ENCODE results near the gene TMEM117.
A peak's percentile ranks its signal among the peaks of the same experiment; 100 is the strongest.

TMEM117 gene

DNA sequence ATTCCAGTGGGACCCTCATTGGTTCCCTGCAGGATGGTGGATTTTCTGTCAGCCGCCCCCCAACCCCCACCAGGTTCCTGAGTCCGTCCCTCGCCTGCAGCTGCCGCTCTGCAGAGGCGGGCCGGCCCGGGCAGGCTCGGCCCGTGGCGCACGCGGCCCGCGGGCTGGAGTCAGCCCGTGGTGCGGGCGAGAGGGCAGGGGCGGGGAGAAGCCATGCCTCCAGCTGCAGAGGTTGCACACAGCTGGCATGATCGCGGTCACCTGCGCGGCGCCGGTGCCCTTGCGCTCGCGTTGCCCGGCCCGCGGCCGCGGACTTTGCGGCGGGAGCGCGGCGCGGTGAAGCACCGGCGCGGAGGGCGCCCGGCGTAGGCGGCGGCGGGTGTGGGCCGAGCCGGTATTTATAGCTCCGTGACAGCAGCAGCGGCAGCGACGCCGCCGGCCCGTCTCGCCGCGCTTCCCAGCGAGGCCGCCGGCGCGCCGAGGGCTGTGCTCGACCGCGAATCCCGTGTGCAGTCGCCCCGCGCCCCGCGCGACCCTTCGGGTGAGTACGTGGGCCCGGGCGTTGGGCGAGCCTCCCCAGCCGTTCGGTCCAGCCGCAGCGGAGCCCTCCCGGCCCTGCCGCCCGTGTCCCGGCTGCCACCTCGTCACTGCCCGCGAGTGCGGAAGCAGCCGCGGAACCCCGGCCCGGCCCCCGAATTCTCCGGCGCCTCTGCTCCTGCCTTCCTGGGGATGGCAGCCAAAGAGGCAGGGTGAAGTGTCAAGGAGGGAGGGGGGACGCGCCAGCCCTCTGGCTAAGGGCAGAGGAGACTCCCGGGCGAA is at the start of gene TMEM117:
Gene TMEM117, plus strand, starts transcription at position 426 of the 819 bp plus-strand sequence.
- DNase-seq: peak; percentile 52
- Mint-ChIP-seq H3K9me3 (no peaks in the 10 kb centered on the region), H3K4me1 (peaks cover 12 to 31% of the 10 kb centered on the region in 2 donors), H3K4me3 (peak within 1 kb of the TSS; percentile 86 to 88), H3K27ac (peak within 1 kb of the TSS; percentile 84), H3K27me3 (peaks cover 0 to 3% of the 10 kb centered on the region in 2 donors), H3K36me3 (peaks cover 0 to 4% of the 10 kb centered on the region in 2 donors)
- ATAC-seq (replicated peaks): peak; percentile 81 to 83

DNA sequence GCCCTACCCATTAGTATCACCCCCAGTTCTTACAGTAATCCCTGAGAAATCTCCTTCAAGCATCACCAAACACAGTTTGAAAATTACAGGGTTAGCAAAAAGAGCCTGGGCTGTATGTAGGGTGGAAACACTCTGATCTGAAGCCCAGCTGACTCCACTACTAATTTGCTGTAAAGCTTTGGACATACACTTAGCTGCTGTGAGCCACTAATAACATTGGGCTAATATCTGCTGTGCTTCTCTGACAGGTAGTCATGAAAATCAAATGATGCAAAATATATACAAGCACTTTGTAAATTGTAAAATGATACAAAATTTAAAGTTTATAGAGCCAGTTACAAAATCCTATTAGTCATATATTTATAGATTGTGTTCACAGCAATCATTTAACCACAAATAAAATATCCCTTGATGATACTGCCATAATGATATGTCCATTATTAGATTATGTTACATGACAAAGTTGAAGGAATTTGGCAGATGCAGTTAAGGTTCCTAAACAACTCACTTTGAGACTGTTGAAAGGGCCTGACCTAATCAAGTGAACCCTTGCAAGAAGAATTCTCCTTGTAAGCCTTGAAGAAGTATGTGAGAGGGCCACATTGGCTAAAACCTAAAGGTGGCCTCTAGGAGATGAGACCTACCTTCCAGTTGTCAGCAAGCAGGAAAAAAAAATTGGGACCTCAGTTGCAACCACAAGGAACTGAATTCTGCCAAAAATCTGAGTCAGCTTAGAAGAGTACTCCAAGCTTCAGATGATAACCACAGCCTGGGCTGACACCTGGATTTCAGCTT is 48.8 kb upstream of the TMEM117 start:
- no peak for ATAC-seq (replicated peaks)
- Mint-ChIP-seq H3K27me3 (no peaks in the 10 kb centered on the region), H3K36me3 (peaks cover 22 to 31% of the 10 kb centered on the region in 2 donors), H3K4me1 (peaks cover 0 to 5% of the 10 kb centered on the region in 2 donors), H3K4me3 (no peak overlapping the region), H3K27ac (no peak overlapping the region), H3K9me3 (no peaks in the 10 kb centered on the region)
- no peak for DNase-seq

DNA sequence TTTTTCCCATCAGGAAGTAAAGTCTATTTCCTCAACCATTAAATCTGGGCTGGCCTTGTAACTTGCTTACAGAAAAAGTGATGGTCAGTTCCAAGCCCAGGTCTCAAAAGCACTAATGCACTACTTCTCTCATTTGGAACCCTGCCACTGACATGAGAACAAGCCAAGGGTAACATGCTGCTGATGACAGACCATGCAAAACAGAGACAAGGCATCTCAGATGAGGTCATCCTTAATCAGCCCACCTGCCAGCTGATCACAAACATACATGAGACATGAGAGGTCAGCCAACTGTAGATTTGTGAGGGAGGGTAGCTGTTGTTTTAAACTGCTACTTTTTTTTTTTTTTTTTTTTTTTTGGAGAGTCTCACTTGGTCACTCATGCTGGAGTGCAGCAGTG is 45.9 kb upstream of the TMEM117 start:
- no peaks in the 10 kb centered on the region for H3K9me3 Mint-ChIP-seq
- H3K4me1 Mint-ChIP-seq: peaks cover 0 to 6% of the 10 kb centered on the region in 2 donors
- no peaks in the 10 kb centered on the region for H3K27me3 Mint-ChIP-seq
- H3K4me3 Mint-ChIP-seq: no peak overlapping the region
- peaks cover 23 to 33% of the 10 kb centered on the region in 2 donors for H3K36me3 Mint-ChIP-seq
- DNase-seq (no peak), ATAC-seq (replicated peaks) (no peak)
- peak overlapping the region; percentile 56 for H3K27ac Mint-ChIP-seq

DNA sequence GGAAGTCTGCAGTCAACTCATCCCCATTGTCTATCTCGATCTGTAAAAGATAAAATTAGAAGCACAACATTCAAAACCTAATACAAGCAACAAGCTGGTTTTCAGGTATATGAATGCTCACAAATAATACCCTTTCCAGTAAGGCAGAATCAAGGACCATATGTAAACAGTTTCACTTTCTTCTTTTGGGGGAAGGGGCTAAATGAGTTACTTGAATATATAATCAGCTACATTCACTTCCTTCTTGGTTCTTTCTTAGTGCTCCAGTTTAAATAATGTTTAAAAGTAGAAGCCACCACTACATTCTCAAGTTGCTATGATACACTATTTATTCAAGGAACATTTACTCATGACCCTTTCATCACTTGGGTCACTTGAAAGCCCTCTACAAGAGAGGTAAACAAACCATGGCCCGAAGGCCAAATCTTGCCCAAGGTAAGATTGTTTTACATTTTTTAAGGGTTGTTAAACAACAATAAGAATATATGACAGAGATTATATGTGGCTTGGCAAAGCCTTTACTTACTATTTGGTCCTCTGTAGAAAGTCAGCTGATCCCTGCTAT is 40.1 kb upstream of the TMEM117 start:
- Mint-ChIP-seq H3K36me3 (peaks cover 16 to 24% of the 10 kb centered on the region in 2 donors), H3K4me3 (no peak overlapping the region), H3K27me3 (no peaks in the 10 kb centered on the region), H3K27ac (peak overlapping the region; percentile 38), H3K4me1 (peaks cover 3 to 24% of the 10 kb centered on the region in 2 donors), H3K9me3 (no peaks in the 10 kb centered on the region)
- ATAC-seq (replicated peaks): peak; percentile 79 to 84
- no peak for DNase-seq

DNA sequence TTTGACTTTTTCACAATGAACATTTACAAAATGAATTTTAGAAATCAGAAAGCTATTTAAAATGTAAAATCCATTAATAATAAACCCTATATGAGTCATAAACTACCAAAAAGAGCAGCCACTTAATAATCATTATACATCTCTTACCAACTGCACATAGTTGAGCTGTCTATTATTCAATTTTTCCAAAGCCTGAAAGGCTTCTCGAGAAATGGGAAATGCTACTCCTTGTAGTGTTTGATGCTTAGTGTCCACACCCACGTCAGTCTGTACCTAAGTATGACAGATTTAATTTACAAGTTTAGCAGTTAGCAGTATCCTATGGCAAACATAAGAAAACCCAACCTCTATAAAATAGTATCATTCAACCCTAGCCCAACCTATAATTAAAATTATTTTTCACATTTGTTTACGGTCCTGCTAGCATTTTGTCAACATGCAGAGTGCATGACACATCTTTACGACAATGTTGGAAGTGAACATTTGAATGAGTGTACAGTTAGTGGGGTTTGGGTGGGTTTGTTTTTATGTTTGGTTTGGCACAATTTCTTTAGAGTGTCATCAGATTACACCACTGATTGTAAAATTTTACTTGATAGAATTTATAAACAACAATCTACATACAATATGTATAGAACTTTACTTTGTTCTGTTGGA is 38.2 kb upstream of the TMEM117 start:
- Mint-ChIP-seq H3K27ac (no peak overlapping the region), H3K4me3 (no peak overlapping the region), H3K36me3 (peaks cover 14 to 18% of the 10 kb centered on the region in 2 donors), H3K9me3 (no peaks in the 10 kb centered on the region), H3K27me3 (no peaks in the 10 kb centered on the region), H3K4me1 (peaks cover 3 to 18% of the 10 kb centered on the region in 2 donors)
- ATAC-seq (replicated peaks) (peak; percentile 66 to 71), DNase-seq (no peak)

DNA sequence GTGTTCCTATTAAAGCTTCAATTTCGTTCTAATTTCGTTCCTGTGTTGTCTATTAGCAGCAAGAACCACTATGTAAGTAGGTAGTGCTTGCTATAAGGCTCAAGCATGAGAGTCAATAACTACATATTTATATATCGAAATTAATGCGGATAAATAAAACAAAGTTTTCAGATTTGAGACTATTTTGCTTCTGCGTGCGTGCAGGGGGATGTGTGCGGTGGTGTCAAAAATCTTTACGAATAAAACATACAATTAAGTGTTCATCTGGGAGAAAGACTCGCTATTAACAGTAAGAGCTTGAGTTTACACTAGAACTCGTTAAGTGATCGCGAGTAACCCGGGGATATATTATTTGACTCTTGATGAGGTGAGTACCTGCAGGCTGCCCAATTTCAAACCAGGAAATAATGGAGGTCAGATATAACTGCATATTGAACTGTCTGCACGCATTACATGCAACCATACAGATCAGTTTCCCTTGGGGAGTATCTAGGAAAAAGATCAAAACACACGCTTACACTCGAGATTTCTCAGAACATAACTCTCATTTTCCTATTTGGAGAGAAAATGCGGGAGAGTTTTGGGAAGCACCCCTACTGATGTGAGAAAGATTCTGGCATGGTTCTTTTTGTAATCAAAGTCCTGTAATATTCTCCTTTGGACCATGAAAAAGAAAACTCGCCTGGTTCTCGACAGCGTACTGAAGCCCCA is 30.6 kb upstream of the TMEM117 start:
- DNase-seq: no peak
- H3K36me3 Mint-ChIP-seq: peaks cover 9 to 10% of the 10 kb centered on the region in 2 donors
- H3K27me3 Mint-ChIP-seq: no peaks in the 10 kb centered on the region
- H3K4me3 Mint-ChIP-seq: peak overlapping the region; percentile 92 to 98
- H3K27ac Mint-ChIP-seq: peak overlapping the region; percentile 100
- no peaks in the 10 kb centered on the region for H3K9me3 Mint-ChIP-seq
- H3K4me1 Mint-ChIP-seq: peaks cover 4 to 20% of the 10 kb centered on the region in 2 donors
- peak in 1 of 2 donors; percentile 15 for ATAC-seq (replicated peaks)

DNA sequence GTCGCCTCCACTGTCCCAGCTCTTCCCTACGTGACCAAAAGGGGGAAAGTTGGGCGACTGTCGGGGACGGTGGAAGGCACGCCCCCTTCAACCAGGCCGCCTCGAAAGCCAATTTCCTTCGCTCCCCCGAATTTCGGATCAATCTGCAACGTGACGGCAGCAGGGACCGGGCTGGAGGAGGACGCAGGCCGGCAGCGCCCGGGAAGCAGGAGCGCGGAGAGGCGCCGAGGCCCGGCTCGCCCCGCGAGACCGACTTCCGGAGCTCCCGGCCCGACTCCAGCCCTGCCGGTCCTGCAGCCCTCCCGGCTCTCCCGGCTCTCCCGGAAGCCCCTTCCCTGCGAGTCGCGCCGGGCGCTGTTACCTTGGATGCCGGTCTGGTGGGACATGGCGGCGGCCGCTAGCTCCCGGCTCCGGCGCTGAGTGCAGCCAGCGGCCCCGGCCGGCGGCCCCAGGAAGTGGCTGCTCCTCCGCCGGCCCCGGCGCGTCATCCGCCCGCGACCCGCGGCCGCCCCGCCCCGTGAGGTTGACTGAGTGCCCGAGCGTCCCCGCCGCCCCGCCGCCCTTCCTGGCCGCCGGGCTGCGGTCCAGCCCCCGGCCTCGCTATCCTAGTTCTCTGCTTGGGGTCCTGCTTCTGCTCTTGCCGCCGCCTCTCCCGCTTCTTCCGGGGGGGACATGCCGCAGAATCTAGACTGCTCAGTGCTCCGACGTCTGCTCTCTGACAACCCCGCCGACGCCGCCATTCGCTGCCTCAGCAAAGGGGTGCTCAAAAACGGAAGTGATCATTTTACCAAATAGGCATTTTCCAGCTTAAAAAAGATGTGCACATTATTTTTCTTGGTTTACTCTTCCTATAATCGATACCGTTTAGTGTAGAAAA is 29.8 kb upstream of the TMEM117 start, which contains the start of gene TWF1:
Gene TWF1, minus strand, starts transcription at position 458 of the 877 bp plus-strand sequence. Its CDS starts 72 bp downstream, at position 386.
- Mint-ChIP-seq H3K27ac (peak within 1 kb of the TSS; percentile 100), H3K27me3 (no peaks in the 10 kb centered on the region), H3K36me3 (peaks cover 7 to 8% of the 10 kb centered on the region in 2 donors), H3K4me3 (peak within 1 kb of the TSS; percentile 92 to 98), H3K9me3 (no peaks in the 10 kb centered on the region), H3K4me1 (peaks cover 4 to 20% of the 10 kb centered on the region in 2 donors)
- peak; percentile 97 to 98 for ATAC-seq (replicated peaks)
- DNase-seq: peak; percentile 85

DNA sequence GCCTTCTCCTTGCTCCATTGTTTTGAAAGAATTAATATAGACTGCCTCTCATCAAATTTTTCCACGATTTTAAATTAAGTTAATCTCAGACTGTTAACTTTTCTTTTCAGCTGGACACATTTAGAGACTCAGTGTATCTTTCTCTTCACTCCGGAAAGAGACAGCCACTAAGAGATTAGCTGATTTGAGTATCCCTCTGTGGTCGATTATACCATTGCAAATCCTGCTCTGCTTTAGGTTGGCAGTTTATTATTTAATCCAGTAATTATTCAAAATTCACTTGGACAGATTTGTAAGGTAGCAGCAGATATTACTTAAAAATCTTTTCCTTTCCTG is 29.2 kb upstream of the TMEM117 start:
- peak overlapping the region; percentile 100 for H3K27ac Mint-ChIP-seq
- H3K36me3 Mint-ChIP-seq: peaks cover 6 to 8% of the 10 kb centered on the region in 2 donors
- H3K4me3 Mint-ChIP-seq: peak overlapping the region; percentile 92 to 98
- ATAC-seq (replicated peaks) (no peak), DNase-seq (no peak)
- no peaks in the 10 kb centered on the region for H3K27me3 Mint-ChIP-seq
- H3K9me3 Mint-ChIP-seq: no peaks in the 10 kb centered on the region
- H3K4me1 Mint-ChIP-seq: peaks cover 4 to 20% of the 10 kb centered on the region in 2 donors

DNA sequence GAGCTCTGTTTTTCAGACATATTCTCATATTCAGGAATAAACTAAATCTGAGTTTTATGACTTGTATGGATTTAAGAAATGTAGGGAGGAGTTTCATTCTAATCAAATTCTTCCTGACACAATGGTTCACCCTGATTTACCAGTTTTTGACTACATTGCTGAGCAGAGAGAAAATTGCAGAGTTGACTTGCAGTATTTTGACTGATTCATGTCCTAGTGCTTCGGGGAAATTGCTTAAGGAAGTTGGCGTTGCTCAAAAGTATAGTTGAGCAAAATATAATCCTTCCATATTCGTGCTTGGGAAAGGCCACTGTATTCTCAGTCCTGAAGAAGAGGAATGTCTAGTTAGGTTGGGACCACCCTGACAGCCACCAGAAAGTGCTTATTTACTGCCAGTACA is 28.5 kb upstream of the TMEM117 start:
- DNase-seq (no peak), ATAC-seq (replicated peaks) (no peak)
- Mint-ChIP-seq H3K9me3 (no peaks in the 10 kb centered on the region), H3K27me3 (no peaks in the 10 kb centered on the region), H3K27ac (peak overlapping the region; percentile 100), H3K36me3 (peaks cover 6 to 8% of the 10 kb centered on the region in 2 donors), H3K4me3 (no peak overlapping the region), H3K4me1 (peaks cover 4 to 20% of the 10 kb centered on the region in 2 donors)

DNA sequence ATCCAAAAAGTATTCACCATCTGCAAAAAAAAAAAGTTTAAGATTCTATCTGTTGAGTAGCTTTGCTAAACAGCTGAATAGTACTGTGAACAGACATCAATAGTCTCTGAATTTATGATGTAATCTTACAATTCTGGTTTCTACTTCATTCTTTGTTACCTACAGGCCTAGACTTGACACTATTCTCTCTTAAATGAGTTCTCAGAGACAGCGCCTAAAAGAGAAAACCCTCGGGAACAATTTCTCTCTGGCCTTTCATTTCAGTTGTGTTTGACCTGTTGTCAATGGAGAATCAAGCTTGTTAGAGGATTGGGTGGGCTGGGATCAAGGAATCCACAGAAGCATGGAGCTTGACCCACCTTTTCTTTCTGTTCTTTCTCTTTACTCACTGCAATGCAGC is 23.8 kb upstream of the TMEM117 start:
- DNase-seq (no peak), ATAC-seq (replicated peaks) (no peak)
- Mint-ChIP-seq H3K36me3 (no peaks in the 10 kb centered on the region), H3K9me3 (no peaks in the 10 kb centered on the region), H3K27ac (no peak overlapping the region), H3K4me1 (peaks cover 0 to 3% of the 10 kb centered on the region in 2 donors), H3K4me3 (no peak overlapping the region), H3K27me3 (peaks cover 15 to 17% of the 10 kb centered on the region in 2 donors)

DNA sequence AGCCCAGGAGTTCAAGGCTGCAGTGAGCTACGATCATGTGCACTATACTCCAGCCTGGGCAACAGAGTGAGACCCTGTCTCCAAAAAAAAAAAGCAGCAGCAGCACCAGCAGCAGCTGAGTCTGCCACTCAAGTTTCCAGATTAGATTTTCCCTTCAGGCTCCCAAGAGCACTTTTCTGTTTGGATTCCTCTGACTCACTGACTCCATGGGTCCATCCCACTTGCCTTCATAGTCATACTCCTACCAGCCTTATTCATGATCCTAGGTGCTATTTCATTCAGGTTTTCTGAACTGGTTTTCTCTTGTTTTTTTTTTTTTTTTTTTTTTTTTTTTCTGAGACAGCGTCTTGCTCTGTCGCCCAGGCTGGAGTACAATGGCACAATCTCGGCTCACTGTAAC is 23.0 kb upstream of the TMEM117 start:
- H3K36me3 Mint-ChIP-seq: no peaks in the 10 kb centered on the region
- no peak for DNase-seq
- no peak for ATAC-seq (replicated peaks)
- no peaks in the 10 kb centered on the region for H3K4me1 Mint-ChIP-seq
- H3K9me3 Mint-ChIP-seq: no peaks in the 10 kb centered on the region
- no peak overlapping the region for H3K27ac Mint-ChIP-seq
- H3K4me3 Mint-ChIP-seq: no peak overlapping the region
- H3K27me3 Mint-ChIP-seq: peaks cover 15 to 17% of the 10 kb centered on the region in 2 donors

DNA sequence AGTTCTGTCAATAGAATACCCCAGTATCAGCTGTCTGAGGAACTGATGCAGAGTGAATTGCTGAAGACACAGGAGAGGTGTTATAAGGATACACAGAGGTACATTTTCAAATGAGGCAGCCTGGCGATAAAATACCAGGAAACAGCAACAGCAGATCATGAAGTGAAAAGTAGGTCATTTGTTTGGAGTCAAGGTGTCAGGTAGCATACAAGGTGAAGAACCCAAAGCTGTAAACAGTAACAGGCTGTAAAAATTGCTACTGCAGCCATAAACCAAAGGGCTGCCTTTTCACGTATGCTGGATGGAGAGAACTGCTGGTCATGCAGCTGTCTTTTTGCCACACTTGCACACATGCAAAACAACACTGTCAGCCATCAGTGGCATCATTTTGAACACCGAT is 20.5 kb upstream of the TMEM117 start:
- DNase-seq (no peak), ATAC-seq (replicated peaks) (no peak)
- Mint-ChIP-seq H3K27ac (no peak overlapping the region), H3K9me3 (no peaks in the 10 kb centered on the region), H3K27me3 (peaks cover 32% of the 10 kb centered on the region in 2 donors), H3K36me3 (no peaks in the 10 kb centered on the region), H3K4me1 (no peaks in the 10 kb centered on the region), H3K4me3 (no peak overlapping the region)

DNA sequence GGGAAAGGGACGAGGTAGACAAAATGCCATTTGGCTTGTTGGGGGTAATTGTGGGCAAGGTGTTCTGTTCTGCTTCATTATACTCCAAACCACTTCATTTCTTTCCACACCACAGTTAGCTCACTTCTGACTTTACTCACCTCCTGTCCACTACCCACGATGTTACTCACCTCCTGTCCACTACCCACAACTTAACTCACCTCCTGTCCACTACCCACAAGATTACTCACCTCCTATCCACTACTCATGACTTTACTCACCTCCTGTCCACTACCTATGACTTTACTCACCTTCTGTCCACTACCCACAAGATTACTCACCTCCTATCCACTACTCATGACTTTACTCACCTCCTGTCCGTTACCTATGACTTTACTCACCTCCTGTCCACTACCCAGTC is 19.7 kb upstream of the TMEM117 start:
- H3K27ac Mint-ChIP-seq: no peak overlapping the region
- no peaks in the 10 kb centered on the region for H3K36me3 Mint-ChIP-seq
- peaks cover 32% of the 10 kb centered on the region in 2 donors for H3K27me3 Mint-ChIP-seq
- no peaks in the 10 kb centered on the region for H3K9me3 Mint-ChIP-seq
- H3K4me3 Mint-ChIP-seq: no peak overlapping the region
- H3K4me1 Mint-ChIP-seq: no peaks in the 10 kb centered on the region
- ATAC-seq (replicated peaks) (no peak), DNase-seq (no peak)
